ENCODE data around the gene DYSF. TPM values are rescaled to one million over a fixed set of nuclear protein-coding genes. Genes with fewer than 3 reads are reported as not detected.

The DYSF gene
- total RNA-seq, 1 experiment from 2014 or later, result 0.31 TPM

GRCh38 chr2:71598526-71598925, 145.2 kb downstream of the DYSF start:
- no peak for DNase-seq (ENCODE audit: low read depth, low spot score)
- H3K36me3 ChIP-seq (ENCODE audit: control insufficient read depth, insufficient read depth, low read length), result no peaks in the 10 kb centered on the region
- in situ Hi-C loops (cut with HindIII; ENCODE audit: low pct_unique_long_range_greater_than_20kb, low sequenced_read_pairs), result no loop called here
- no peak overlapping the region for H3K4me3 ChIP-seq (ENCODE audit: low read depth in 2 of 2, low read length in 2 of 2)
- H3K27me3 ChIP-seq (ENCODE audit: control insufficient read depth, insufficient read depth, low read length), result no peaks in the 10 kb centered on the region
- intact Hi-C loops (cut with micrococcal nuclease; ENCODE audit: unreplicated experiment), result no loop called here
- POLR2A ChIA-PET, result no interaction called here
- CTCF ChIA-PET, result no interaction called here
- H3K27ac ChIP-seq (ENCODE audit: low read length), result no peak overlapping the region
- no peaks in the 10 kb centered on the region for H3K9me3 ChIP-seq (ENCODE audit: control insufficient read depth, insufficient read depth, low read depth, low read length)
- H3K4me1 ChIP-seq (ENCODE audit: control insufficient read depth, insufficient read depth, low read length), result no peaks in the 10 kb centered on the region
- TF ChIP-seq CTCF (IDR thresholded peaks at IDR 0.05) (no peak), TCF7L2 (IDR thresholded peaks at IDR 0.05; ENCODE audit: low read depth, low read length) (no peak), POLR2AphosphoS5 (IDR thresholded peaks at IDR 0.05; ENCODE audit: low read depth, low read length) (no peak), REST (IDR thresholded peaks at IDR 0.05; ENCODE audit: insufficient read depth in 1 of 2, low read depth in 2 of 2, low read length in 1 of 2) (no peak), SIN3A (IDR thresholded peaks at IDR 0.05; ENCODE audit: borderline replicate concordance, insufficient read depth, low read depth, low read length) (no peak)
- ATAC-seq, result no peak
- BruUV-seq (replicated peaks), result no TSS peak

- Histone ChIP-seq H3K27me3 (ENCODE audit: control insufficient read depth, insufficient read depth, low read length) (no peaks in the 10 kb centered on the region), H3K36me3 (ENCODE audit: control insufficient read depth, insufficient read depth, low read length) (no peaks in the 10 kb centered on the region), H3K4me3 (ENCODE audit: low read depth in 2 of 2, low read length in 2 of 2) (no peak overlapping the region), H3K27ac (ENCODE audit: low read length) (no peak overlapping the region), H3K9me3 (ENCODE audit: control insufficient read depth, insufficient read depth, low read depth, low read length) (no peaks in the 10 kb centered on the region), H3K4me1 (ENCODE audit: control insufficient read depth, insufficient read depth, low read length) (no peaks in the 10 kb centered on the region)
- ChIA-PET POLR2A (no interaction called here), CTCF (no interaction called here)
- in situ Hi-C loops (cut with HindIII; ENCODE audit: low pct_unique_long_range_greater_than_20kb, low sequenced_read_pairs), result no loop called here
- intact Hi-C loops (cut with micrococcal nuclease; ENCODE audit: unreplicated experiment), result no loop called here
- TF ChIP-seq TCF7L2 (IDR thresholded peaks at IDR 0.05; ENCODE audit: low read depth, low read length) (no peak), CTCF (IDR thresholded peaks at IDR 0.05) (no peak), POLR2AphosphoS5 (IDR thresholded peaks at IDR 0.05; ENCODE audit: low read depth, low read length) (no peak), SIN3A (IDR thresholded peaks at IDR 0.05; ENCODE audit: borderline replicate concordance, insufficient read depth, low read depth, low read length) (no peak), REST (IDR thresholded peaks at IDR 0.05; ENCODE audit: insufficient read depth in 1 of 2, low read depth in 2 of 2, low read length in 1 of 2) (no peak)
- DNase-seq (ENCODE audit: low read depth, low spot score) (no peak), ATAC-seq (no peak)
- no TSS peak for BruUV-seq (replicated peaks)
These were observed 145.7 kb downstream of the DYSF start for GRCh38 chr2:71599038-71599437.
